ENCODE data around the gene UPK3B.
"Not testable (repeated sequence)": the region's sequence is repeated elsewhere in the genome, so short reads cannot be mapped to it uniquely, and the experiment has no call there.

Gene UPK3B

GRCh38 chr7:76509931-76510877, at the start of gene UPK3B:
Gene UPK3B (plus strand): TSS chr7:76510552. CDS start chr7:76510653, 101 bp downstream.
- intact Hi-C loops (cut with DNase I): no loop called here
- peak in 3 of 10 donors; percentile 66 to 73 (median 70) for DNase-seq

GRCh38 chr7:76460767-76461166, 49.6 kb upstream of the UPK3B start:
- intact Hi-C loops (cut with DNase I); DNase-seq: not testable (repeated sequence)

GRCh38 chr7:76461464-76462101, 48.8 kb upstream of the UPK3B start, which contains the start of gene DTX2:
Gene DTX2 (plus strand): TSS chr7:76461709. CDS start chr7:76480510, 18,801 bp downstream.
- intact Hi-C loops (cut with DNase I): not testable (repeated sequence)

GRCh38 chr7:76462271-76462882, 48.0 kb upstream of the UPK3B start:
- intact Hi-C loops (cut with DNase I); DNase-seq: not testable (repeated sequence)

More at GRCh38 chr7:76461464-76462101, 48.8 kb upstream of the UPK3B start, which contains the start of gene DTX2:
- DNase-seq: peak in 4 of 10 donors; percentile 21 to 90 (median 45)

- intact Hi-C loops (cut with DNase I); DNase-seq: not testable (repeated sequence)
These were observed 45.4 kb upstream of the UPK3B start for GRCh38 chr7:76464959-76465358.

- intact Hi-C loops (cut with DNase I); DNase-seq: not testable (repeated sequence)
These were observed 44.4 kb upstream of the UPK3B start for GRCh38 chr7:76465950-76466349.

- DNase-seq: peak in 2 of 10 donors; percentile 64 to 72
- intact Hi-C loops (cut with DNase I): not testable (repeated sequence)
These were observed 42.5 kb upstream of the UPK3B start for GRCh38 chr7:76467743-76468404.

- intact Hi-C loops (cut with DNase I); DNase-seq: not testable (repeated sequence)
These were observed 38.7 kb upstream of the UPK3B start for GRCh38 chr7:76471556-76472221.

GRCh38 chr7:76473097-76473496, 37.3 kb upstream of the UPK3B start:
- DNase-seq; intact Hi-C loops (cut with DNase I): not testable (repeated sequence)

- DNase-seq; intact Hi-C loops (cut with DNase I): not testable (repeated sequence)
These were observed 34.1 kb upstream of the UPK3B start for GRCh38 chr7:76476280-76476679.

GRCh38 chr7:76476742-76477474, 33.4 kb upstream of the UPK3B start:
- DNase-seq; intact Hi-C loops (cut with DNase I): not testable (repeated sequence)

- not testable (repeated sequence) for DNase-seq
These were observed 30.7 kb upstream of the UPK3B start for GRCh38 chr7:76479628-76480027.

GRCh38 chr7:76480403-76481253, 29.7 kb upstream of the UPK3B start:
- intact Hi-C loops (cut with DNase I); DNase-seq: not testable (repeated sequence)

More at GRCh38 chr7:76479628-76480027, 30.7 kb upstream of the UPK3B start:
- intact Hi-C loops (cut with DNase I): not testable (repeated sequence)

- DNase-seq: peak in 2 of 10 donors; percentile 45 to 85
- intact Hi-C loops (cut with DNase I): not testable (repeated sequence)
These were observed 27.7 kb upstream of the UPK3B start for GRCh38 chr7:76482660-76483059.

GRCh38 chr7:76483081-76483480, 27.3 kb upstream of the UPK3B start:
- DNase-seq: peak in 1 of 10 donors; percentile 17
- intact Hi-C loops (cut with DNase I): not testable (repeated sequence)

- intact Hi-C loops (cut with DNase I): not testable (repeated sequence)
- DNase-seq: peak in 1 of 10 donors; percentile 59
These were observed 25.9 kb upstream of the UPK3B start for GRCh38 chr7:76484456-76484855.

GRCh38 chr7:76485822-76486610, 24.3 kb upstream of the UPK3B start:
- intact Hi-C loops (cut with DNase I); DNase-seq: not testable (repeated sequence)

All from posterior cingulate gyrus (tissue), 11 donors.